Tongue (tissue), 2 donors: ENCODE results near the gene FGF4. TPM values are rescaled to one million over a fixed set of nuclear protein-coding genes. Genes with fewer than 3 reads are reported as not detected.

Source experiments
- DNase-seq: peaks from one replicate; pipeline ENCODE4 v3.0.0-alpha.2; 2015
- total RNA-seq: library from RNA; depleted of rRNA; stranded (reverse); fragments of >200 nt; gene quantifications from one replicate; pipeline ENCODE4 v1.2.3, GENCODE V29; 2014

Gene FGF4, protein sequence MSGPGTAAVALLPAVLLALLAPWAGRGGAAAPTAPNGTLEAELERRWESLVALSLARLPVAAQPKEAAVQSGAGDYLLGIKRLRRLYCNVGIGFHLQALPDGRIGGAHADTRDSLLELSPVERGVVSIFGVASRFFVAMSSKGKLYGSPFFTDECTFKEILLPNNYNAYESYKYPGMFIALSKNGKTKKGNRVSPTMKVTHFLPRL
- total RNA-seq: not detected

- DNase-seq: peak; percentile 29
Observed at GRCh38 chr11:69775163-69775755, at the start of gene FGF4. TSS of gene FGF4 (minus strand) at chr11:69775341. CDS start at chr11:69775084, 257 bp downstream.

GRCh38 chr11:69823641-69824265 is 48.6 kb upstream of the FGF4 start:
- no peak for DNase-seq

DNA sequence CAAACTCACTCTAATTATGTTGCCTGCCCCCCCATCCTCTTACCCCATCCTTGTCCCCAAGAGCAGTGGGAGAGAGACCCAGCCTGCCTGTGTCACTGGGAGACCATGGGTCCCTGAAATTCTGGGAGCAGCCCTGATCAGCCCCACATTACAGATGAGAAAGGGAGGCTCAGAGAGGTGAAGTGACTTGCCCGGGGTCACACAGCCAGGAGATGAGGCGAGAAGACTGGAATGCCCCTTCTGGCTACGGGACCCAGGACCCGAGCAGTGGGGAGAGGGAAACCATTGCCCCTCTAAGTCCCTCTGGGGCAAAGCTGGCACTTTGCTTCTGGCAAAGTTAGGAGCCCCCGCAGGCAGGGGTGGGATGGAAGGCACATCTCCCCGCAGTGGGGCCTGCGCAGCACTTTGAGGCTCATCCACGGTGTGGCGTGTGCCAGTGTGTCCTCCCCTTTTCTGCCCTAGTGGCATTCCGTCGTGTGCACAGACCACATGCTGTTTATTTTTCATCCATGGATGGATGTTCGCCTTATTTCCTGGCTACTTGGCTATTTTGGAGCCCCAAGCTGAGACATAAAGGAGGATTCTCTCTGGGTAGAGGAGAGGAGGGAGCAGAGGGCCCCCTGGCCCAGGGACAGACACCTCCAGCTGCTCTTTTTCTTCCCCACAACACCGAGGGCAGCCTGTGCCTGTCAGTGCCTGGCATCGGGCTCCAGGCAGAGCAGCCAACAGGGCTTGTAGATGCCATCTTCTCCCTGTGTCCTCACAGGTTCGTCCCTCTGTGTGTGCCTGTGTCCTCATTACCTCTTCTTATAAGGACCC is 47.7 kb upstream of the FGF4 start:
- no peak for DNase-seq

DNA sequence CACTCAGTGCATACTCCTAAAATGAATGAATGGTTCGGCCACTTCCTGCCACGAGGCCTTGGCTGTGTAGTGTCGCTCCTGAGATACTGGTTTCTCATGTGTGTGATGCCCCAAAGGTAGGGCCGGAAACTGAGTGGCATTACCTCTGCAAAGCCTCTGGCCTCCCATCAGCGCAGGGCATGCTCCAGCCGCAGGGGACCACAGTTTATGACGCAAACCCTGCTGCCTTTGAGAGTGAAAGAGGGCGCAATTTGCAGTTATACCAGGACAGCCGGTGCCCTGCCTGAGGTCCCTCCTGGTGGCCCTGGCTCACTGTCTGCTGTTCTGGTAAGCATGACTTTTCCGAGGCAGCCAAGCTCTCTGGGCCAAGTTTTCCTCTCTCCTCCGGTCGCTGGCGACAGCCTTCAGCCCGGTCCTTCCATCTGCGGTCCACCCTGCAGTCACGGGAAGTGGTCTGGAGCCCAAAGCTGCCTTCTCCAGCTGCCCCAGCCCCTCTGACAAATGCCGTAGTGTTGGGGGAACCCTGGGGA is 46.4 kb upstream of the FGF4 start:
- DNase-seq: no peak

DNA sequence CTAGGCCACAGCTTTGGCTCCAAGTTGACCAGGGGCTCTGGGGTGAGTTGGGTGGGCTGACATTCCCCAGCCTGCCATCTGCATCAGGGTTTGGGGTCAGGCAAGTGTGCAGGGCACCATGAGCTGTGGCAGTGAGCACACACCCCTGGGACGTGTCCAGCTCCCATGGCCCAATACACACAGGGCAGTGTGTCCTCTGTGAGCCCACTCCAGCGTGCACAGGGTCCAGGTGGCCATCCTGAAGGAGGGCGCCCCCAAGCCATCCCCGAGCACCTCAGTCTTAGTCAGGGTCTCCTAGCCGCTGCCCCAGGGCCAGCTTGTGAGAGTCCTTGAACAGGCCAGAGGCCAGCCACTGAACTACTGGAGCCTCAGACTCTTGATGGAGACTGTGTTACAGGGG is 45.3 kb upstream of the FGF4 start:
- DNase-seq: no peak

DNA sequence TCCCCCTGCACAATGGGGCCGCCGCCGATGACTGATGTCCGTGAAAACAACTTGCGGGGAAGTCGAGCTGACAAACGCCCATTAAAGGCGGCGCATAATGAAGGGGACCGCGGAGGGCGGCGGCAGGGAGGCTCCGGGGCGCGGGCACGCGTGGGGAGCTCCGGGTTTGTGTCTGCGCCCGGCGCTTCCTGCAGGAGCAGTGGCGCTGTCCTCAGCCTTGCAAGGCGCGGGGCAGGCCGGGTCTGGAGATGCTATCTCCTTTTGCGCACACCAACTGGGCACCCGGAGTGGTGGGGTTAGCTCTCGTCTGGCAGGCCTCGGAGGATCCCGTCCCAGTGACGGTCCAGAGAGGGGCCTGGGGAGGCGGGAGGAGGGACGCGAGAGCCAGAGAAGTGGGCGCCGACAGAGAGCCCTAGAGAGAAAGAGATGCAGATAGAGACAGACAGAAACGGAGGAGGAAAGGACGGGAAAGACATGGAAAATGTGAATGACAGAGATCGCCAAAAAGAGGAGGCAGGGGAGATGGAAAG is 44.5 kb upstream of the FGF4 start:
- no peak for DNase-seq

- no peak for DNase-seq
Observed at GRCh38 chr11:69818603-69819441, 43.7 kb upstream of the FGF4 start, which contains the start of gene FGF3. TSS of gene FGF3 (minus strand) at chr11:69819416. CDS start at chr11:69818933, 483 bp downstream.

- no peak for DNase-seq
Observed at GRCh38 chr11:69818231-69818602, 43.1 kb upstream of the FGF4 start.

DNA sequence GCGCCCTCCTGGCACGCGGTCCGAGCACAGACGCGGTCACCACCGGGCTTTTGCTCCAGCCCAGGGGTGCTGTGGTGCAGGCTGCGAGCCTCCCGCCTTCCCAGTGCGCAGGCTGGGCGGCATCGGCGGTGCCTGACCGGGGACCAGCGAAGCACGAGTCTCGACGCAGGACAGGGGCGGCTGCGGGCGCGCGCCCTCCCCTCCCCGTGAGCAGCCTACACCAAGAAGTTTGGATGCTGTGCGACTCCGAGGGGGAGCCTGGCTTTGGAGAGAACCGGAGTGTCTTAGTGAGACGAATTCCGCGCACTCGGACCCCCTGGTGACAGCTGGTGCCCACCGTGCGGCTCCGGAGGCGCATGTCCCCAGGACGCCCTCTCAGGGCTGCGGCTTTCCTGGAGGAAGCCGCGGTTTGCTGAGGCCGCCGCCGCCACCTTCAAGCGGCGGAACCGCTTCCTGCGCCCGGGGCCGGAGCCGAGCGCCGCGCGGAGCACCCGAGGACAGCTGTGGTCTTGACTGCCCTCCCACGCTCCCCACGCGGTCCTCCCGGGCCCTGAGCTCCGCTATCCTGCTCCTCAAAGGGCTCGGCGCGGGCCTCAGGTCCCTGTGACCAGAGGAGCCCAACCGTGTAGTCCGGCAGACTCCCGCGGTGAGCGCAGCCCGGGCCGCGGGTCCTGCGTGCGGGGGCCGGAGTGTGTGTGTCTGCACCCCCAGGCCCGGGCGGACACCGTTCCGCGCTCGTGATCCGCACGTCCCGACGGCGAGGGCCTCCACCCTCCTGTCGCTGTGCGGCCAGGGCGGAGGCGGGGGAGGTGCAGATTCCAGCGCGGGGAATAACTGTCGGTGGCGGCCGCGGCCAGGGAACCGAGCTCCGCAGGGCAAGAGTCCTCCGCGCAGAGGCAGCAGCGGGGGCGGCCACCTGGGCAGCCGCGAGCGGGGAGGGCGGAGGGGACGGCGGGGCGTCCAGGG is 42.4 kb upstream of the FGF4 start:
- no peak for DNase-seq

DNA sequence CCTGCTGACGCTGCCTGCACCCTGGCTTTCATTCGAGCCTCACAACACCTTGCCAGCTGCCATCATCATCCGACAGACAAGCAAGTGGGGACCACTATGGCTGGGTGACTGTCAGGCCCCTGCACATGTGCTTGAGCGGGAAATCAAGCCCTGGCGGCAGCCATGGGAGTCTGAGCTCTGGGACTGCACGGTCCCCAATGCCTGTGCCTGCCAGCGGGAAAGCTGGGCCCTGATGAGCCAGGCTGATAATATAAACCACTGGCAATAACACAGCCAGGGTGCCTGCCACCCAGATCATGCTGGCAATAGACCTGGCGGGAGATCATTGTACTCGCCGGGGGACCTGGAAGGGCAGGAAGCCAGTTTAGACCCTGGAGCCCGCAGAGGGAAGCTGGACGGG is 41.5 kb upstream of the FGF4 start:
- DNase-seq: no peak

- no peak for DNase-seq
Observed at GRCh38 chr11:69815973-69816372, 40.8 kb upstream of the FGF4 start.

- DNase-seq: no peak
Observed at GRCh38 chr11:69814902-69815301, 39.8 kb upstream of the FGF4 start.

GRCh38 chr11:69814411-69814810 is 39.3 kb upstream of the FGF4 start:
- DNase-seq: no peak

DNA sequence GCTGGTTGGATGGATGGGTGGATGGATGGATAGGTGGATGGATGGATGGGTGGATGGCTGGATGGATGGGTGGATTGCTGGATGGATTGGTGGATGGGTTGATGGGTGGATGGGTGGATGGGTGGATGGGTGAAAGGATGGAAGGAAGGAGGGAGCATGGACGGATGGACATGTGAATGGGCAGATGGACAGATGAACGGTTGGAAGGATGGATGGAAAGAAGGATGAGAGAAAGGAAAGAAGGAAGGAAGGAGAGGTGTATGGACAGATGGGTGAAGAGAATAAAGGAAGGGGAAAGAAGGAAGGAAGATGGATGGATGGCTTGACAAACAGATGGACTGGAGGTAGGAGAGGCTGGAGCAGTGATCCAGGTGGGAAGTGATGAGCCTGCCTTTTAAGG is 38.7 kb upstream of the FGF4 start:
- no peak for DNase-seq

DNA sequence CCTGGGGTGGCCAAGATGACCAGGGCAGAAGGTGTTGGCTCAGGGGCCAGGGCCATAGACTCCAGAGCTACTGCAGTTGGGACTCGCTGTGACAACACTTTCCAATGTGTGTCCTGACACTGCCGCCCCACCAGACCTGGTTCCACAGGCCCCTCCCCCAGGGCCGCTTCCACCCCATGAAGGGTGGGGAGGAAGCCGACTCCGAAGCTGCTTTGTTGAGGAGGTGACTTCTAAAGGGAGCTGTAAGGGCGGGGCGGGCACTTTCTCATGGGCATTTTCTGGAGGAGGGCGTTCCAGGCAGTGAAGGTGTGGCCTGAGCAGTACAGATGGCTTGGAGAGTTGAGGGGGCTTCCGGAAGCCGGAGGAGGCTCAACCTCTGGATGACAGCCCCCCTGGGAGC is 37.8 kb upstream of the FGF4 start:
- no peak for DNase-seq

DNA sequence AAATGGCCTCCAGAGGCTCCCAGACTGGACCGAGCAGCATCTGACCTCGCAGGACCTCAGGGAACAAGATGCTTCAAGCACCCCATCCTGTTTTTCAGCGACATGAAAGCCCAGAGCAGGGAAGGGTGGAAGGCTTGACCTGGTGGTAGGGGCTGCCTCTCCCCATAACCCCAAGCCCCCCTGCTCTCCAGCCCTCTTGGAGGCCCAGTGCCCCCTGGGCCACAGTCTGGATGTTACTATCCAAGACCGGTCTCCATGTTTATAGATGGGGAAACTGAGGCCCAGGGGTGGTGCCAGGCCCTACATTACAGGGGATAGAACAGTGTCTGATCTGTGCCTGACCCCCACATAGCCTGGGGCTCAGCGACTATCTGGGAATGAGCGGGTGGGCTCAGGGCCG is 37.1 kb upstream of the FGF4 start:
- no peak for DNase-seq

GRCh38 chr11:69811431-69811830 is 36.3 kb upstream of the FGF4 start:
- no peak for DNase-seq

GRCh38 chr11:69810289-69811118 is 35.4 kb upstream of the FGF4 start:
- DNase-seq: no peak

DNA sequence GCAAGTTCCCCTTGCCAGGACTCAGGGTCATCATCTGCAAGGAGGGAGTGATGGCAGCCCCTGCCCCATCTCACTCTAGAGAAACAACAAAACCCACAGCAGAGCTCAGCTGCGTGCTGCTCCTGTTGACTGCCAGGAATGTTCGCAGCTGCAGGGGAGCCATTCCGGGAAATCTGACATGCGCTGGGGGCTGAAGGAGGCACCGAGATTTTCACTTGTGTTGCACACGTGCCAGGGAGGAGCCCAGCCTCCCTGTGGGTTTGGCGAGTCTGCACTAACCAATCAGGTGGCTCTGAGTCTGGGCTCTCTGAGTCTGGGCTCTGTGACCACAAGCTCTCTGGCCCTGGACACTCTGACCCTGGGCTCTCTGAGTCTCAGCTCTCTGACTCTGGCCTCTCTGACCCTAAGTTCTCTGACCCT is 33.5 kb upstream of the FGF4 start:
- DNase-seq: peak; percentile 61
